Medulla oblongata (tissue), 1 donor: ENCODE results near the gene SIGLEC15.

Experiments
- DNase-seq: peaks from one replicate; pipeline ENCODE4 v3.0.0-alpha.2; 2015; ENCODE audit errors: extremely low spot score

SIGLEC15 gene

GRCh38 chr18:45879681-45880655, 54.5 kb downstream of the SIGLEC15 start:
- peak; percentile 80 for DNase-seq

GRCh38 chr18:45880876-45881558, 55.5 kb downstream of the SIGLEC15 start:
- no peak for DNase-seq

GRCh38 chr18:45887585-45887984, 62.1 kb downstream of the SIGLEC15 start:
- DNase-seq = no peak

- no peak for DNase-seq
Measured at GRCh38 chr18:45889419-45890064, 64.1 kb downstream of the SIGLEC15 start.

GRCh38 chr18:45890606-45891005, 65.1 kb downstream of the SIGLEC15 start:
- DNase-seq = no peak

- DNase-seq = no peak
Measured at GRCh38 chr18:45891806-45892205, 66.3 kb downstream of the SIGLEC15 start.
